Panc1 (cell line): ENCODE data around the gene ETV4. TPM values are rescaled to one million over a fixed set of nuclear protein-coding genes. Genes with fewer than 3 reads are reported as not detected.

ENCODE experiments used
- ATAC-seq: fragments of 200-7000 bp; cut with Tn5 transposase; 2 replicates; pipeline ENCODE4 v1.9.1; 2020; ENCODE audit warnings: mild to moderate bottlenecking, moderate library complexity
- BruUV-seq: library from RNA; stranded (reverse); fragments of 400-500 nt; replicated peaks from 2 replicates; lab custom pipeline; 2021; lab: Mats Ljungman, UMichigan
- CTCF ChIA-PET: fragments of 300-600 bp; sonication (Branson Sonifier 250); formaldehyde crosslinking; loops from one replicate; lab custom pipeline; 2022; ENCODE audit warnings: antibody characterized with exemption; lab: Charles Lee
- POLR2A ChIA-PET: fragments of 300-600 bp; sonication (Branson Sonifier 250); formaldehyde crosslinking; loops from one replicate; lab custom pipeline; 2022; ENCODE audit warnings: antibody characterized with exemption; lab: Charles Lee
- DNase-seq: peaks from one replicate; pipeline ENCODE4 v3.0.0-alpha.2; 2010; ENCODE audit warnings: low read depth, low spot score
- H3K27ac ChIP-seq: 2 replicates; pipeline ENCODE4 v1.5.1; 2011; ENCODE audit warnings: mild to moderate bottlenecking, low read length, inconsistent platforms
- H3K27me3 ChIP-seq: fragments of 200-500 bp; sonication (Bioruptor generic); 2 replicates; pipeline ENCODE4 v1.6.0; 2014; ENCODE audit warnings: low read length, inconsistent platforms; ENCODE audit not compliant: control insufficient read depth, insufficient read depth
- H3K36me3 ChIP-seq: fragments of 200-500 bp; sonication (Bioruptor generic); 2 replicates; pipeline ENCODE4 v1.5.1; 2014; ENCODE audit warnings: inconsistent platforms, mild to moderate bottlenecking, low read length, moderate library complexity; ENCODE audit not compliant: control insufficient read depth, insufficient read depth
- H3K4me1 ChIP-seq: 2 replicates; pipeline ENCODE4 v1.5.1; 2011; ENCODE audit warnings: inconsistent platforms, mild to moderate bottlenecking, low read length, moderate library complexity; ENCODE audit not compliant: control insufficient read depth, insufficient read depth
- H3K4me3 ChIP-seq, 2 experiments: 2 replicates each; pipeline ENCODE4 v1.5.1; 2011 to 2012; ENCODE audit warnings: low read depth in 2 of 2, low read length in 2 of 2, mild to moderate bottlenecking in 2 of 2, inconsistent platforms in 1 of 2, moderate library complexity in 1 of 2
- H3K9me3 ChIP-seq: fragments of 200-500 bp; sonication (Bioruptor generic); 2 replicates; pipeline ENCODE4 v1.5.1; 2014; ENCODE audit warnings: low read depth, mild to moderate bottlenecking, inconsistent platforms, low read length, moderate library complexity; ENCODE audit not compliant: control insufficient read depth, insufficient read depth
- POLR2AphosphoS5 ChIP-seq: IDR thresholded peaks from 2 replicates; pipeline ENCODE4 v1.6.1; 2012; ENCODE audit warnings: mild to moderate bottlenecking, low read depth, low read length, moderate library complexity
- SIN3A ChIP-seq: IDR thresholded peaks from 2 replicates; pipeline ENCODE4 v1.6.1; 2012; ENCODE audit warnings: low read depth, mild to moderate bottlenecking, low read length, moderate library complexity, borderline replicate concordance; ENCODE audit not compliant: insufficient read depth
- TCF7L2 ChIP-seq: IDR thresholded peaks from 2 replicates; pipeline ENCODE4 v1.6.1; 2011; ENCODE audit warnings: mild to moderate bottlenecking, low read depth, low read length, inconsistent platforms
- in situ Hi-C: cut with HindIII; loops from 2 replicates; pipeline ENCODE4 v1.10.0; 2016; ENCODE audit warnings: low sequenced_read_pairs, low pct_unique_long_range_greater_than_20kb
- intact Hi-C: fragments of 100-400 bp; cut with micrococcal nuclease; formaldehyde crosslinking; loops from one replicate; pipeline ENCODE4 v1.10.0; 2022; ENCODE audit not compliant: unreplicated experiment
- total RNA-seq: library from RNA; stranded (reverse); gene quantifications from one replicate; pipeline ENCODE4 v1.2.1, GENCODE V29; 2021; ENCODE audit not compliant: unreplicated experiment
- TF ChIP-seq, protein P1 (sequence below): fragments of 450-650 bp; IDR thresholded peaks from 2 replicates; pipeline ENCODE4 v1.5.1; 2017; ENCODE audit warnings: mild to moderate bottlenecking
- TF ChIP-seq, protein P2 (sequence below), 2 experiments: IDR thresholded peaks; 2 replicates each; pipeline ENCODE4 v1.6.1; 2011 to 2012; ENCODE audit warnings: low read depth in 2 of 2, control low read depth in 1 of 2, low read length in 1 of 2, mild to moderate bottlenecking in 1 of 2, moderate library complexity in 1 of 2; ENCODE audit not compliant: insufficient read depth in 1 of 2

ETV4 gene
- total RNA-seq, 1 experiment from 2014 or later: 8.3 TPM

DNA sequence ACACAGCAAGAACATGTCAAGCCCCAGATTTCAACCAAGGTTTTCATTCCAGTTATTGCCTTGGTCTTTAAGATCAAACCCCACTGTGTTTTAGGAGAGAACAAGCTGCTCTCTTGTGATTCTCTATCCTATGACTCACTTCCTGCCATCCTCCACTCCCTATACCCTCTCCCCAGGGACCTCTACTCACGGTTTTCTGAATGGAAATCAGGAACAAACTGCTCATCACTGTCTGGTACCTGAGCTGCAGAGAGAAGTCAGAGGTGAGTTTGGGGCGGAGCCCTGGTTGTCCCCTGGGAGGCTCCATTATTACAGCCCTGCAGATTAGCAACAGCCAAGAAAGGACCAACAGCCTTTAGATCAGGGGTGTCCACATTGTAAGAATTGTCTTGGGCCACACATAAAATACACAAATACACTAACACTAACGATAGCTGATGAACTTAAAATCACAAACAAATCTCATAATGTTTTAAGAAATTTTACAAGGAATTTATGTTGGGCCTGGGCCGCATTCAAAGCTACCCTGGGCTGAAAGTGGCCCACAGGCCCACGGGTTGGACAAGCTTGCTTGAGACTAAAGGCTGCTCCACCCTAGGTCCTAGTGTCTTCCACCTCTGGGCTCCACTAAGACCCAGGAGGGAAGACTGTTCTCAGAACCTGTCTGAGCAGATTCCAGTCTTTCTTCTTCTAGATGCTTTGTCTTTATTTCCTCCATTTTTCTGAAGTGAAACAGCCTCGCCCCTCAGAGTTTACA is 9.7 kb downstream of the ETV4 start:
- Histone ChIP-seq H3K9me3 (no peaks in the 10 kb centered on the region), H3K36me3 (no peaks in the 10 kb centered on the region), H3K4me1 (no peaks in the 10 kb centered on the region; the same call in 1 of the 2 replicates), H3K27ac (no peak overlapping the region), H3K27me3 (no peaks in the 10 kb centered on the region), H3K4me3 (no peak overlapping the region)
- DNase-seq (no peak), ATAC-seq (no peak)
- intact Hi-C loops: no loop called here
- CTCF ChIA-PET: no interaction called here
- TF ChIP-seq SIN3A: no peak
- no peak for TF ChIP-seq POLR2AphosphoS5
- in situ Hi-C loops: no loop called here
- no TSS peak for BruUV-seq
- POLR2A ChIA-PET: no interaction called here

DNA sequence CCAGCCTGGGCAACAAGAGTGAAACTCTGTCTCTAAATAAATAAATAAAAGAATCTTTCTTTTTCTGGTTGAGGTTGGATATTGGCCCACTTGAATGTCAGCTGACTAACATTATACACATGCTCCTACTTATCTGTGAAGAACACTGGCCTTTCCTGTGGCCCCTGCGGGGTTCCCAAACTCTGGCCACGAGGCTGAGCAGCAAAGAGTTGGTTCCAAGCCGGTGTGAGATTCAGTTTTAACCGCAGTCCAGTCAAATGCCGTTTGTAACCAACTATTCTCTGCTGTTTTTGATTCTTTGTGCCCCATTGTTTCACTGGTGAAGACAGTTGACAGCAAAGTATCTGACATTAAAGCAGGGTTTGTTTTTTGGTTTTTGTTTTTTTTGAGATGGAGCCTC is 11.2 kb downstream of the ETV4 start:
- H3K27ac ChIP-seq: no peak overlapping the region
- H3K36me3 ChIP-seq: no peaks in the 10 kb centered on the region
- no TSS peak for BruUV-seq
- intact Hi-C loops: no loop called here
- no peaks in the 10 kb centered on the region; the same call in 1 of the 2 replicates for H3K4me1 ChIP-seq
- in situ Hi-C loops: no loop called here
- no peak for TF ChIP-seq TCF7L2
- no peak for TF ChIP-seq SIN3A
- no peak for TF ChIP-seq POLR2AphosphoS5
- TF ChIP-seq, protein P1, sequence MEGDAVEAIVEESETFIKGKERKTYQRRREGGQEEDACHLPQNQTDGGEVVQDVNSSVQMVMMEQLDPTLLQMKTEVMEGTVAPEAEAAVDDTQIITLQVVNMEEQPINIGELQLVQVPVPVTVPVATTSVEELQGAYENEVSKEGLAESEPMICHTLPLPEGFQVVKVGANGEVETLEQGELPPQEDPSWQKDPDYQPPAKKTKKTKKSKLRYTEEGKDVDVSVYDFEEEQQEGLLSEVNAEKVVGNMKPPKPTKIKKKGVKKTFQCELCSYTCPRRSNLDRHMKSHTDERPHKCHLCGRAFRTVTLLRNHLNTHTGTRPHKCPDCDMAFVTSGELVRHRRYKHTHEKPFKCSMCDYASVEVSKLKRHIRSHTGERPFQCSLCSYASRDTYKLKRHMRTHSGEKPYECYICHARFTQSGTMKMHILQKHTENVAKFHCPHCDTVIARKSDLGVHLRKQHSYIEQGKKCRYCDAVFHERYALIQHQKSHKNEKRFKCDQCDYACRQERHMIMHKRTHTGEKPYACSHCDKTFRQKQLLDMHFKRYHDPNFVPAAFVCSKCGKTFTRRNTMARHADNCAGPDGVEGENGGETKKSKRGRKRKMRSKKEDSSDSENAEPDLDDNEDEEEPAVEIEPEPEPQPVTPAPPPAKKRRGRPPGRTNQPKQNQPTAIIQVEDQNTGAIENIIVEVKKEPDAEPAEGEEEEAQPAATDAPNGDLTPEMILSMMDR: no peak
- TF ChIP-seq, protein P2, sequence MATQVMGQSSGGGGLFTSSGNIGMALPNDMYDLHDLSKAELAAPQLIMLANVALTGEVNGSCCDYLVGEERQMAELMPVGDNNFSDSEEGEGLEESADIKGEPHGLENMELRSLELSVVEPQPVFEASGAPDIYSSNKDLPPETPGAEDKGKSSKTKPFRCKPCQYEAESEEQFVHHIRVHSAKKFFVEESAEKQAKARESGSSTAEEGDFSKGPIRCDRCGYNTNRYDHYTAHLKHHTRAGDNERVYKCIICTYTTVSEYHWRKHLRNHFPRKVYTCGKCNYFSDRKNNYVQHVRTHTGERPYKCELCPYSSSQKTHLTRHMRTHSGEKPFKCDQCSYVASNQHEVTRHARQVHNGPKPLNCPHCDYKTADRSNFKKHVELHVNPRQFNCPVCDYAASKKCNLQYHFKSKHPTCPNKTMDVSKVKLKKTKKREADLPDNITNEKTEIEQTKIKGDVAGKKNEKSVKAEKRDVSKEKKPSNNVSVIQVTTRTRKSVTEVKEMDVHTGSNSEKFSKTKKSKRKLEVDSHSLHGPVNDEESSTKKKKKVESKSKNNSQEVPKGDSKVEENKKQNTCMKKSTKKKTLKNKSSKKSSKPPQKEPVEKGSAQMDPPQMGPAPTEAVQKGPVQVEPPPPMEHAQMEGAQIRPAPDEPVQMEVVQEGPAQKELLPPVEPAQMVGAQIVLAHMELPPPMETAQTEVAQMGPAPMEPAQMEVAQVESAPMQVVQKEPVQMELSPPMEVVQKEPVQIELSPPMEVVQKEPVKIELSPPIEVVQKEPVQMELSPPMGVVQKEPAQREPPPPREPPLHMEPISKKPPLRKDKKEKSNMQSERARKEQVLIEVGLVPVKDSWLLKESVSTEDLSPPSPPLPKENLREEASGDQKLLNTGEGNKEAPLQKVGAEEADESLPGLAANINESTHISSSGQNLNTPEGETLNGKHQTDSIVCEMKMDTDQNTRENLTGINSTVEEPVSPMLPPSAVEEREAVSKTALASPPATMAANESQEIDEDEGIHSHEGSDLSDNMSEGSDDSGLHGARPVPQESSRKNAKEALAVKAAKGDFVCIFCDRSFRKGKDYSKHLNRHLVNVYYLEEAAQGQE (IDR thresholded peaks at IDR 0.05; ENCODE audit: insufficient read depth in 1 of 2, low read depth in 2 of 2, low read length in 1 of 2): no peak
- H3K4me3 ChIP-seq: no peak overlapping the region
- ATAC-seq: no peak
- POLR2A ChIA-PET: no interaction called here
- CTCF ChIA-PET: no interaction called here
- no peak for DNase-seq
- no peaks in the 10 kb centered on the region for H3K9me3 ChIP-seq
- no peaks in the 10 kb centered on the region for H3K27me3 ChIP-seq

DNA sequence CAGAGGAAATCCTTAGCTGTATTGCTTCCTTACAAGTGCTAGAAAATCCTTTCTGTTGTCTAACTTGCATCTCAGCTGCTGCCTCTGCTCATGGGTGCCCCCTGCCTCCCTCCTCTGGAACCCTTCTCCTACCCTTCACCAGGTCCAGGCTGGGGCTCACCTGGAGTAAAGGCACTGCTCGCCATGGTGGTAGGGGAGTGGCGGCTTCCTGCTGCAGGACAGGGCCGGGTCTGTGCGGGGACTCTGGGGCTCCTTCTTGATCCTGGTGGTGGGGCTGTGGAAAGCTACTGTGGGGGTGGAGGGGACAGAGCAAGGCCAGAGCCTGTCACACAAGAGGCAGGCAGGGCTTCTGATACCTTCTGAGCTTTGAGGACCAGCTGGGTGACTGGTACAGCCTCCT is 12.4 kb downstream of the ETV4 start:
- Histone ChIP-seq H3K4me3 (no peak overlapping the region), H3K27ac (no peak overlapping the region), H3K36me3 (no peaks in the 10 kb centered on the region), H3K9me3 (no peaks in the 10 kb centered on the region), H3K27me3 (no peaks in the 10 kb centered on the region), H3K4me1 (no peaks in the 10 kb centered on the region; the same call in 1 of the 2 replicates)
- DNase-seq (no peak), ATAC-seq (no peak)
- TF ChIP-seq SIN3A: no peak
- no peak for TF ChIP-seq TCF7L2
- TF ChIP-seq, protein P1: no peak
- TF ChIP-seq POLR2AphosphoS5: no peak
- TF ChIP-seq, protein P2 (IDR thresholded peaks at IDR 0.05; ENCODE audit: insufficient read depth in 1 of 2, low read depth in 2 of 2, low read length in 1 of 2): no peak
- ChIA-PET POLR2A (no interaction called here), CTCF (no interaction called here)
- BruUV-seq: no TSS peak
- intact Hi-C loops (no loop called here), in situ Hi-C loops (no loop called here)
